ENCODE results near the gene STARD13. TPM values are rescaled to one million over a fixed set of nuclear protein-coding genes. Genes with fewer than 3 reads are reported as not detected.

The STARD13 gene
- total RNA-seq, 6 experiments from 2014 or later, result 27.9 to 38.3 (median 34.5) TPM

DNA sequence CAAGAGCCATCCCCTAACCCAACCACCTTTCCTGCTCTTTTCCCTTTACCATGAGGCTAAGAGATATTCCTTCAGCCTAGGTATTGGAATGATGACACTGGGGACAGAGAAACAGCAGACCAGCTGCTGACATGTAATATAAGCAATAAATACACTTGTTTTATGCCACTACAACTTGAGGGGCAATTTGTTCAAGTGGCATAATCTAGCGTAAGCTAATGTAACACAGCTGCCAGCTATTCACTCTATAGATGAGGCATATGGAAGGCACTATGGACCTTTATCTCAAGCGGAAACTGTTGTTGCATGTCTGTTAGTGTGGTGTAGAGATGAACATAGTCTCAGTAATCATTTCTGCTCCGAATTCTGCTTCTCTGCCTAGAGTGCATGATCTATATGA lies 111.1 kb downstream of the STARD13 start:
- Mint-ChIP-seq H3K4me1 (ENCODE audit: low read depth) (peaks cover 90% of the 10 kb centered on the region), H3K9me3 (no peaks in the 10 kb centered on the region), H3K4me3 (no peak overlapping the region), H3K27ac (no peak overlapping the region; the same call in 1 of the 2 replicates), H3K27me3 (ENCODE audit: insufficient read depth) (no peaks in the 10 kb centered on the region), H3K36me3 (ENCODE audit: low read depth) (peaks cover 41% of the 10 kb centered on the region)
- no peak for DNase-seq
- TF ChIP-seq, protein P1, sequence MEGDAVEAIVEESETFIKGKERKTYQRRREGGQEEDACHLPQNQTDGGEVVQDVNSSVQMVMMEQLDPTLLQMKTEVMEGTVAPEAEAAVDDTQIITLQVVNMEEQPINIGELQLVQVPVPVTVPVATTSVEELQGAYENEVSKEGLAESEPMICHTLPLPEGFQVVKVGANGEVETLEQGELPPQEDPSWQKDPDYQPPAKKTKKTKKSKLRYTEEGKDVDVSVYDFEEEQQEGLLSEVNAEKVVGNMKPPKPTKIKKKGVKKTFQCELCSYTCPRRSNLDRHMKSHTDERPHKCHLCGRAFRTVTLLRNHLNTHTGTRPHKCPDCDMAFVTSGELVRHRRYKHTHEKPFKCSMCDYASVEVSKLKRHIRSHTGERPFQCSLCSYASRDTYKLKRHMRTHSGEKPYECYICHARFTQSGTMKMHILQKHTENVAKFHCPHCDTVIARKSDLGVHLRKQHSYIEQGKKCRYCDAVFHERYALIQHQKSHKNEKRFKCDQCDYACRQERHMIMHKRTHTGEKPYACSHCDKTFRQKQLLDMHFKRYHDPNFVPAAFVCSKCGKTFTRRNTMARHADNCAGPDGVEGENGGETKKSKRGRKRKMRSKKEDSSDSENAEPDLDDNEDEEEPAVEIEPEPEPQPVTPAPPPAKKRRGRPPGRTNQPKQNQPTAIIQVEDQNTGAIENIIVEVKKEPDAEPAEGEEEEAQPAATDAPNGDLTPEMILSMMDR (IDR thresholded peaks at IDR 0.05), result no peak

DNA sequence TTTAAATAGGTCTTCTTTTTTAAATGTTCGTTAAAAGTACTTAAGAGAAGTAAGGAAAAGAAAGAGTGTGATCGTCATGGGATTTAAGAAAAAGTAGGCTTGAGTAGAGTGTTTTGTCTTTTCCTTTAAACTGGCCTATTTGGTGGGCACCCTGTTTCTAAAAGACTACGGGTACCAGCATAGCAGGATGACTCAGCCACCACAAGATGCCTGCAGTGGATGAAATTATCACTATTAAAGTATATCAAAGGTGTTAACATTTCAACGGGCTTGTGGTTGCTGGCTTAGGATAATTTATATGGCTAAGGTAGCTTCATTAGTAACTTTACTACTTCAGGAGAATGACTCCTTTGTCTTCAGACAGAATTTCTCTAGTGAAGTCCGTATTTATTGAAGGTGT lies 112.6 kb downstream of the STARD13 start:
- TF ChIP-seq, protein P1 (IDR thresholded peaks at IDR 0.05), result no peak
- Mint-ChIP-seq H3K27me3 (ENCODE audit: insufficient read depth) (no peaks in the 10 kb centered on the region), H3K4me3 (no peak overlapping the region), H3K36me3 (ENCODE audit: low read depth) (peaks cover 42% of the 10 kb centered on the region), H3K4me1 (ENCODE audit: low read depth) (peaks cover 92% of the 10 kb centered on the region), H3K27ac (no peak overlapping the region), H3K9me3 (no peaks in the 10 kb centered on the region)
- no peak for DNase-seq

DNA sequence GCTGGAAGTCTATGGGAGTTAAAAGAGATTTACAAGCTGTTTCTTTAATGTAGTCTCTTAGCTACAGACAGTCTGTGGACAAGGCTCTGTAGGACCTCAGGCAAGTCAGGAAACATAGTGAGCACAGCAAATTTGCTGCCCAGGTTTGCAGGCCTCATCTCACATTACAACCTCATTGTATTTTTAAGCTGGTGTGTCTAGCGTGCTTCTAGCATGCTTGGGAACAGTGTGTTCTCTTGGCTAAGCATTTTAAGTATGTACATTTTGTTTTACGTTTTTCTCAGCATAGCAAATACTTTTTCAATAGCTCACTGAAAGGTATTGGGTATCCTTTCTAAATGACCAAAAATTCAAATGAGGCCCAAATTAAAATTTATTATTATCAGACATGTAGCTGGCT lies 113.2 kb downstream of the STARD13 start:
- no peak for DNase-seq
- H3K9me3 Mint-ChIP-seq, result no peaks in the 10 kb centered on the region
- H3K27ac Mint-ChIP-seq, result no peak overlapping the region; the same call in 1 of the 2 replicates
- H3K4me1 Mint-ChIP-seq (ENCODE audit: low read depth), result peaks cover 96% of the 10 kb centered on the region
- no peaks in the 10 kb centered on the region for H3K27me3 Mint-ChIP-seq (ENCODE audit: insufficient read depth)
- H3K36me3 Mint-ChIP-seq (ENCODE audit: low read depth), result peaks cover 44% of the 10 kb centered on the region
- TF ChIP-seq, protein P1 (IDR thresholded peaks at IDR 0.05), result no peak
- no peak overlapping the region for H3K4me3 Mint-ChIP-seq

DNA sequence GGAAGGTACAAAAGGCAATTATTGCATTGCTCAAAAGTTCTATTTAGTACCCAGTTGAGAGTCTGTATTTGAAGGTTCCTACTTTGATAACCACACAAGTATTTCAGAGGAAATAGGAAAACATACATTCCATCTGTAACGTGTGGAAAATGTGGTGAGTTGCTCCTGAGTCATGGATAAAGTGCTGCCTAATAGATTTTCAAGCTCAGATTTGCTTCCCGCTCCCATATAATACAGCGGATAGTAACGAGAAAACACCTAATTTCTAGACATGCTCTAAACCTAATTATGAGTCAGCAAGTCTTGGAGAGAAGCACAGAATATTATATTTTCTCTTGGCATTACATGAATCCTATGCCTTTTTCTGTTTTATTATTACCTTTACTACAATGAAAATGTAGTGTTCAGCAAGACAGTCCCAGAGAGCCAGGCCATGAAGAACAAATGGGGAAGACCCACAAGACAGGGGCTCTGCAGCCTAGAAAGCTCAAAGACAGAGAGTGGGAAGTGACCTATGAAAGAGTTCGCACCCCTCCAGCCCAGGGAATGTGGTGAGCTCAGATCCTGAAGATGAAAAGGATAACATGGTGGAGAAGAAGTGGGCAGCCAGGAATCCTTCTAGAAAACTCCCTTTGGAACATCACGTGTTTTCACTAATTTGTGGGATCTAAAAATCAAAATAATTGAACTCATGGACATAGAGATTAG lies 116.1 kb downstream of the STARD13 start:
- peak; percentile 86 for DNase-seq
- H3K4me1 Mint-ChIP-seq (ENCODE audit: low read depth), result peaks cover 82% of the 10 kb centered on the region
- H3K9me3 Mint-ChIP-seq, result no peaks in the 10 kb centered on the region
- peak overlapping the region; percentile 91 for H3K27ac Mint-ChIP-seq
- no peaks in the 10 kb centered on the region for H3K27me3 Mint-ChIP-seq (ENCODE audit: insufficient read depth)
- TF ChIP-seq, protein P1 (IDR thresholded peaks at IDR 0.05), result no peak
- peaks cover 57% of the 10 kb centered on the region for H3K36me3 Mint-ChIP-seq (ENCODE audit: low read depth)
- H3K4me3 Mint-ChIP-seq, result peak overlapping the region; percentile 57

DNA sequence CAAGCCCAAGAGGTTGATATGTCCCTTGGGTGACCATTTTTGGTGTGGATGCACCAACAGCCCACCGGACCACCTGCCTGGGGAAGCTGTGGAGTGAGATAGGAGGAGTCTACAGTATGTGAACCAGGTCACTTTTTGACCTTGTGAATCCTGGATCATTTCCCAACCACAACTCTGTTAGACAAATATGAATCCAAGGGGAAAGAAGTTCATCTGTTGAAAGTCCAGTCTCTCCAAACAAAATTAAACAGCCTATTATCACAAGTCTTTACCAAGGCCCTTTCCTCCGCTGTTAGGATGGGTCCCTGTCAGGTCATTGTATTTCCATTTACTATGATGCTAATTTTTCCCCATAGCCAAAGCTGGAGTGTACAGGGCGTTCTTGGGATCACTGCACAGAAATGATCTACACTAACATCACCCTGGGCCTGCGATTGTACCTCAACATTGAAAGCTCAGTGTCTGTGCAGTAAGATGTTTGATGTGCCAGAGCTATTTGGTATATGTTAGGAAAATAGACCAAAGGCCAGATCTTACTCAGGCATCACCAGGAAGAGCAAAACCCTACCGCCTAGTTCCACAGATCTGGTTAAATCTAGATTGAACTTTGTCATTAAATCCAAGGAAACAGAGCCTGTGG lies 117.1 kb downstream of the STARD13 start:
- TF ChIP-seq, protein P1 (IDR thresholded peaks at IDR 0.05), result no peak
- peak overlapping the region; percentile 55 for H3K4me3 Mint-ChIP-seq
- peaks cover 62% of the 10 kb centered on the region for H3K36me3 Mint-ChIP-seq (ENCODE audit: low read depth)
- H3K4me1 Mint-ChIP-seq (ENCODE audit: low read depth), result peaks cover 80% of the 10 kb centered on the region
- no peak for DNase-seq
- 0 out of 2 replicates have a peak, but pooled peaks cover 5% of the 10 kb centered on the region for H3K9me3 Mint-ChIP-seq
- H3K27ac Mint-ChIP-seq, result peak overlapping the region; percentile 91
- H3K27me3 Mint-ChIP-seq (ENCODE audit: insufficient read depth), result no peaks in the 10 kb centered on the region
